ENCODE results near the gene RGP1. TPM values are rescaled to one million over a fixed set of nuclear protein-coding genes. Genes with fewer than 3 reads are reported as not detected.

The RGP1 gene
- total RNA-seq, 6 experiments from 2014 or later: 9.5 to 13.0 (median 11.4) TPM

DNA sequence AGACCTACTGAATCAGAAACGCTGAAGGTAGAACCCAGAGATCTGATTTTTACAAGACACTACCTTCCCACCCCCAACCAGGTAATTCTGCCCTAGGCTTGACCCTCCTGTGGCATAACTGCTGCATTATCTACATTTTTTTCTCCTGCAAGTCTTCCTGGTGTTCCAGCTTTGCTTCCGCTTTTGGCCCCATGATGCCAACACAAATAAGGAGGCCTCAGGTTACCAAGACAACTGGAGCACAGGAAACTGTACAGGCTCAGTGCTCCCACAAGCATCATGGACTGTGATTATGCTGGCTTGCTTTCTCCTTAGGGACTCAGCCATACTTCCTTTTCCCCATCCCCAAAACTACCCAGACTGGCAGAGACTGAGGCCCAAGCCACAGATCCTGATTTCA lies 11.6 kb downstream of the RGP1 start:
- ATAC-seq (no peak), DNase-seq (no peak)
- no peaks in the 10 kb centered on the region for H3K36me3 ChIP-seq
- H3K4me3 ChIP-seq: no peak overlapping the region
- no peaks in the 10 kb centered on the region for H3K27me3 ChIP-seq
- no peak overlapping the region for H3K27ac ChIP-seq
- 55% methylated on average over 1 of the region's 2 CpGs for WGBS (ENCODE audit: insufficient coverage, low coverage, low lambda C conversion rate, missing lambda C conversion rate)
- no peaks in the 10 kb centered on the region for H3K9me3 ChIP-seq
- TF ChIP-seq POLR2A (IDR thresholded peaks at IDR 0.05) (no peak), CTCF (IDR thresholded peaks at IDR 0.05) (no peak)
- intact Hi-C loops (cut with DNase I): no loop called here
- H3K4me1 ChIP-seq: peaks cover 0 to 18% (median 6%) of the 10 kb centered on the region in 4 donors

GRCh38 chr9:35763181-35763580 lies 14.1 kb downstream of the RGP1 start:
- H3K9me3 ChIP-seq: no peaks in the 10 kb centered on the region
- no peak overlapping the region for H3K4me3 ChIP-seq
- ATAC-seq (no peak), DNase-seq (no peak)
- H3K27me3 ChIP-seq: no peaks in the 10 kb centered on the region
- TF ChIP-seq POLR2A (IDR thresholded peaks at IDR 0.05): no peak
- no peak for TF ChIP-seq CTCF (IDR thresholded peaks at IDR 0.05)
- WGBS (ENCODE audit: insufficient coverage, low coverage, low lambda C conversion rate, missing lambda C conversion rate): 97% methylated on average over 2 of the region's 2 CpGs
- H3K27ac ChIP-seq: no peak overlapping the region
- intact Hi-C loops (cut with DNase I): no loop called here
- H3K4me1 ChIP-seq: peaks cover 0 to 10% (median 3%) of the 10 kb centered on the region in 4 donors
- H3K36me3 ChIP-seq: no peaks in the 10 kb centered on the region

DNA sequence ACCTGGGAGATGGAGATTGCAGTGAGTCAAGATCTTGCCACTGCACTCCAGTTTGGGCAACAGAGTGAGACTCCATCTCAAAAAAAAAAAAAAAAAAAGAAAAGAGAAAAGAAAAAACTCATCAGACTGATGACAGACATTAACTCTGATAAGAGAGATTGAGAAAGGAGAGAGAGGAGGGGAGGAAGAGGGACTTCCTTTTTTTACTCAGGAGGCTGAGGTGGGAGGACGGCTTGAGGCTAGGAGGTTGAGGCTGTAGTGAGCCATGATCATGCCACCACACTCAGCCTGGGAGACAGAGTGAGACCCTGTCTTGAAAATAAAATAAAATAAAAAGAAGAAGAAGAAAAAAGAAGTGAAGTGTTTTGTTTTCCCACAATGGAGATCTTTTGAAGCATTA lies 14.7 kb downstream of the RGP1 start:
- 100% methylated on average over 1 of the region's 1 CpG for WGBS (ENCODE audit: insufficient coverage, low coverage, low lambda C conversion rate, missing lambda C conversion rate)
- intact Hi-C loops (cut with DNase I): no loop called here
- DNase-seq (no peak), ATAC-seq (no peak)
- H3K9me3 ChIP-seq: no peaks in the 10 kb centered on the region
- TF ChIP-seq POLR2A (IDR thresholded peaks at IDR 0.05) (no peak), CTCF (IDR thresholded peaks at IDR 0.05) (no peak)
- H3K27ac ChIP-seq: no peak overlapping the region
- no peak overlapping the region for H3K4me3 ChIP-seq
- H3K4me1 ChIP-seq: peaks cover 0 to 4% (median 0%) of the 10 kb centered on the region in 4 donors
- no peaks in the 10 kb centered on the region for H3K27me3 ChIP-seq
- H3K36me3 ChIP-seq: no peaks in the 10 kb centered on the region

DNA sequence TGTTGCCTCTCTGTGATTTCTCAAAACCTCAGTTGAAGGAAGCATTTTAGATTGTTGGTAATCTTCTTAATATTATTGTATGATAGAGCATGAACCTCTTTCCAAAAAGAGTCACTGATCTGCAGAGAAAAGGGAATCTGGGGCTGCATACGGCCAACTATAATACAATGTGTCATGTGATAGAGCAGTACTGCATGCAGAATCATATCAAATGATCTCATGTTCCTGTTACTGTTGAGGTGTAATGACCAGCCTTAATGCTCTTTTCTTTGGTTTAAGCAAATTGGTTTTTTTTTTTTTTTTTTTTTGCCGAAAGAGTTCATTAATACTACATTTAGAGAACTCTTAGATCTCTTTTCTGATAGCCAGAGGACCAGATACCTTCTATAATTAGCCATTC lies 17.9 kb downstream of the RGP1 start:
- Histone ChIP-seq H3K4me3 (no peak overlapping the region), H3K4me1 (peaks cover 0 to 17% (median 9%) of the 10 kb centered on the region in 4 donors), H3K27me3 (no peaks in the 10 kb centered on the region), H3K36me3 (no peaks in the 10 kb centered on the region), H3K9me3 (no peaks in the 10 kb centered on the region), H3K27ac (no peak overlapping the region)
- 100% methylated on average over 2 of the region's 2 CpGs for WGBS (ENCODE audit: insufficient coverage, low coverage, low lambda C conversion rate, missing lambda C conversion rate)
- no peak for ATAC-seq
- intact Hi-C loops (cut with DNase I): no loop called here
- TF ChIP-seq CTCF (IDR thresholded peaks at IDR 0.05): no peak
- no peak for TF ChIP-seq POLR2A (IDR thresholded peaks at IDR 0.05)
- no peak for DNase-seq

DNA sequence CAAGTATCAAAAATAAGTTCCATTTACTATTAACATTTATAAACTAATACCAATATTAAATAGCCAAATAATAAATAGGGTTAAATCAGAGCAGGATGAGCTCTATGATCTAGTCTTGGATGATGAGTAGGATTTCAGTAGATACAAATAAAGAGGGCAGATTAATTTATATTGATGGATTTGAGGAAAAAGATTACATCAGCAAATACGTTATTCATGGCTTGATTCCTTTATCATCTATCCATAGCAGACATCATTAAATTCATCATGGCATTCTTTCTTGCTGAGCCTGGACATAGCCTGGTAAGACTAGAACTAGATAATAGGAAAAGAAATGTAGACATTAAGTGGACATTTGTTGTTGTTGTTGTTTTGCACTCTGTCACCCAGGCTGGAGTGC lies 18.4 kb downstream of the RGP1 start:
- H3K9me3 ChIP-seq: no peaks in the 10 kb centered on the region
- H3K4me1 ChIP-seq: peaks cover 0 to 18% (median 11%) of the 10 kb centered on the region in 4 donors
- DNase-seq: no peak
- TF ChIP-seq POLR2A (IDR thresholded peaks at IDR 0.05) (no peak), CTCF (IDR thresholded peaks at IDR 0.05) (no peak)
- H3K27me3 ChIP-seq: no peaks in the 10 kb centered on the region
- ATAC-seq: no peak
- intact Hi-C loops (cut with DNase I): no loop called here
- WGBS (ENCODE audit: insufficient coverage, low coverage, low lambda C conversion rate, missing lambda C conversion rate): 88% methylated on average over 1 of the region's 1 CpG
- H3K4me3 ChIP-seq: no peak overlapping the region
- H3K27ac ChIP-seq: no peak overlapping the region
- H3K36me3 ChIP-seq: no peaks in the 10 kb centered on the region
